AG08396 (cell line): ENCODE results near the gene SNX5.
"Not testable (repeated sequence)": the region's sequence is repeated elsewhere in the genome, so short reads cannot be mapped to it uniquely, and the experiment has no call there.

Experiments
- DNase-seq: peaks from one replicate; pipeline ENCODE4 v3.0.0; 2012; ENCODE audit warnings: low spot score, mixed read lengths

SNX5 gene

GRCh38 chr20:17960400-17960885 is 8.2 kb downstream of the SNX5 start:
- DNase-seq: not testable (repeated sequence)

- no peak for DNase-seq
These were observed 9.4 kb downstream of the SNX5 start for GRCh38 chr20:17959257-17959627.

- DNase-seq: no peak
These were observed 10.0 kb downstream of the SNX5 start for GRCh38 chr20:17958373-17959256.

DNA sequence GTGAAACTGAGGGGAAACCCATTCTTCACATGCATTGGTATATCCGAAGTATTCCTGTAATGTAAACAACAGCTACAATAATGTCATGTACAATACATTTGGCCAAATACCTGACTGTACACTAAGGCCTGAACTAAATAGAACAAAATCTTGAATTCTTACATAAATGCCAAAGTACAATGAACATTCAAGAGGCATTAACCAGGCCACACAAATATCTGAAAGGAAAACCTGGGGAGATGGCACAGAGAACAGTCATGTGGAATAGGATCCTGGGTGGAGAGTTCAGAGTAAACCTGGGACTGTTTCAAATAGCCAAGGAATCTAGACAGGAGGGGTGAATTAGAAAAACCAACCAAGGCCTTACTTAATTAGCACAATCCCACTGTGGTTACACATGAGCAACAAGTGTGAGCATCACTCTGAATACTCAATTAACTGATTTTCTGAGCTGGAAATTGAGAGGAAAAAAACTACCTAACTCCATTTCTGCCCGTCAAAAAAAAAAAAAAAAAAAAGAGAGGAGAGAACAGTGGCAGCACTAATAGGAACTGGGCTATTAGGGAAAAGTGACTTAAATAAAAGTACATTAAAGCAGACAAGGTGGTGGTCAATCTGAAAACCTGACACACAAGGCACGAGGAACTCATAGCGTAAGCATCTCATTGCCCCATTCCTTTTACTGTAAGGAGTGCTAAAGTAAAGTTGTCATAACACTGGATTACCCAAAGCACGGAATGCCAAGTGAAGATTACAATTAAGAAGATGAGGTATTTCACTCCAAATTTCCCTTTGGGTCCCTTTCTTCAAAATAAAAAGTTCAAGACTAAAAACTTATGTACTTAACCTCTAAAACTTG is 10.9 kb downstream of the SNX5 start:
- no peak for DNase-seq

GRCh38 chr20:17956099-17956685 is 12.4 kb downstream of the SNX5 start:
- no peak for DNase-seq

- DNase-seq: no peak
These were observed 13.3 kb downstream of the SNX5 start for GRCh38 chr20:17955302-17955701.

- DNase-seq: no peak
These were observed 14.7 kb downstream of the SNX5 start for GRCh38 chr20:17953935-17954334.

DNA sequence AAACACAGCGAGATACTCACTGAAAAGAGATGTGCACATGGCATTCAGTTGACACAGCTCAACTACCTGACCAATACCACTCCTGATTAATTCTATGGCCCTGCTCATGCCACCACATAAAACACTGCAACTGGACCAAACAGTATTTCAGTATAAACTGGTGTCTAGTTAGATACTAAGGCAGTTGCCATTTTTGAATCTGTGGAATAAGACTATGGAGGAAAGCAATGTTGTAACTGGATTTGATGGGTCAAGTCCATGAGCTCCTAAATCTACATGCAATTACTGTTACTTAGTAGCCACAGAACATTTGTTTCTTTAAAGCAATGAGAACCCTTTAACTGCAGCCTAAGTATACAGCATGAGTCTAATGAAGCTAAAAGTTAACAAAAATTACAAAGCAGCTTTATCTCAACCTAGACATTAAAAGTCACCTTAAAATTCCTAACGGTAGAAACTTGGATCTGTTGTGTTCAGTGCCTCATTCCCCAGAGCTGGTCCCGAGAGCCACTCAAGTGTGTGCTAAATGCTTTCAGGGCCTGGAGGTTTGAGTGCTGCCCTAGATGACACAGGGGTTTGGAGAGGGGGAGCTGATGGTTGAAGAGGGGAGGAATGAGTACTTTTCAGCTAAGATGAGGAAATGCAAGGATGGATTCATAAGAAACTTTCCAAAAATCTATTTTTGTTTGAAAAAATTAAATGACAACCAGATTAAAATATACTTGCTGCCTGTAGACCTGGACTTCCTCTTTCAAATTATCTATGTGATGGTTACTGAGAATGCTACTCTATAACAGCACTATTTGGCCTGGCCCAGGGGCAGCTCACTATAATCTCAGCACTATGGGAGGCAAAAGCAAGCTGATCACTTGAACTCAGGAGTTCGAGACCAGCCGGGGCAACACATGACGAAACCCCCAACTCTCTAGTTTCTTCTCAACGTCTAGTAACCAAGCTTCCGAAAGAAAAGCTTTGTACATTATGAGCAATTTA is 15.6 kb downstream of the SNX5 start:
- no peak for DNase-seq

DNA sequence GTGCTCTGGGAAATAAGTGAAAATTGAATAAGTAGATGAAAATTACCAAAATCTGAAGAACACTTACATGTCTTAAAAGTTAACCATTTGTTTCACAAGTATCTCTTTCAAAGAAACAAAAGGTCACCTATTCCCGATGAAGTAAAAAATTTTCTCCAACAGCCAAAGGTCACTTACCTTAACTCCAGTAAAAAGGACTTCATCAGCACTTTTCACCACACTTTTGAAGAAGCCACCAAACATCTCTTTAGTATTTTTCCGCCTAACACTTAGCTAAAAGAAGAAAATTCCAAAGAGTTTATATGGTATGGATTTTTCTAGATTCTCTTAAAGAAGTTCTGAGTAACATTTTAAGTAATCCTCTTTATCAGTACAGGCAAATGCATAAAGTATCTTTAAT is 17.3 kb downstream of the SNX5 start:
- DNase-seq: no peak

DNA sequence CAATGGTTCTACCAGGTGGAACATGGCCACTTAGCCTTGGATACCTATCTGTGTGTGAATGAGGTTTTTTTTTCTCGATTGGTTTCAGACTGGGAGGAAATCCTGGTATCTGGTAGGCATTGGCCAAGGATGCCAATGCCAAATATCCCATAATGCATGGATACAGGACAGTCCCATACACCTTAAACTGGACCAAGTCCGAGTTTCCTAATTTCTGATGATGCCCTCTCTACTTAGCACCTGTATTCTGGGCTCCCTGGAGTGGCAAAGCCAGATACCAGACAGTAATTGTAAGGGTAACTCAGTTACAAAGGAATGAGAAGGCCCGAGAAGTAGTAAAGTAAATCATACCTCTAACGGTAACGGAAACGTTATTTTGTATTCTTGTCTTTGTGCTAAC is 17.9 kb downstream of the SNX5 start:
- no peak for DNase-seq

DNA sequence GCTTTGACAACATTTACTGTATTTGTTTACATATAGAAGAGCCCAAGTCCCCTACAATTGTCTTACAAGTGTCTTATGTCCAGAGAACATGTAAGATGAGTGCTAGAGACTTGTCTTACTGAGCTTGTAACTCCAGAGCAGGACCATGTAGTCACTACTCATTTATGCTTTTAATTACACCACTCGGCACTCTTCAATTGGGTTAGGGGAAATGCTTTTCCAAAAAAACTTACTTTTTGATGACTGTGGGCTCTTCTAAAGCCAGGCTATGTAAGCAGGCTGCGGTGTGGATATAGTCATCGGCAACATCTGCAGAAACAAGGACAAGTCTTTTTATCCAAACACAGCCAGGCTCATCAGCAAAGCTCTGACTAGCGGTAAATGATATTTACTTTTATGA is 18.7 kb downstream of the SNX5 start:
- no peak for DNase-seq

DNA sequence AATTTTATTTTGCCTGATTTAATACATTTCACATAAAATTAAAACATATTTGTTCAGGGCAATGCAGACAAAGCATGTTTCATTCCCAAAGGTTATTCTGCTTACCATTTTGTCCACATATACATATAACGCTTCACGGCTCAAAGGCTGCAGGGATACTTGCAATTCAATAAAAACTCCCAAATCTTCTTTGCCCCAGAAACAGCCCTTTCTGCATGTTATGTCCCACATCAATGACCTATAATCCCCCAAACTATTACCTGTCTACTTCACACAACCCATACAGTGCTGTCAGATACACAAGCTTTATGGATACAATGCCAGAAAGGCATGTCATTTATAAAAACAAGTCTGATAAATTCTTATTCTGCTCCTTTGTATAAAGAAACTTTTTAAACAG is 20.2 kb downstream of the SNX5 start:
- no peak for DNase-seq

GRCh38 chr20:17947474-17947815 is 21.1 kb downstream of the SNX5 start:
- no peak for DNase-seq

- no peak for DNase-seq
These were observed 21.8 kb downstream of the SNX5 start for GRCh38 chr20:17946572-17947473.

DNA sequence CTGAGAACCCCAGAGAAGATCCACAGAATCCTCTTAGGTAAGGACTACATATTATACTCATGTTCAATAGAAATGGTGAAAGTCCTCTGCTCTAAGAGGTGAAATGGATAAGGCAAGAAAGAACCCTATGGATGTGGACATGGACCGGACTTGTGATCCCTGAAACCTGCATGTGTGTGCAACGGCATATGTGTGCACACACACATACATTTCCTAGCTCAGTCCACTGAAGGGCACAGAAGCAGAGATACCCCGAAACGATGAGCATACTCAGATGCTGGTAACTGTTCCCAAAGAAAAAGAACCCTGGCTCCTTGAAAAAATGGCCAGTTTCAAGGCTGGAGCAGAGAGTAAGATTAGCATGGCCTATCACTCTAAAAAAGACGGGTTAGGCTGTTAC is 22.6 kb downstream of the SNX5 start:
- no peak for DNase-seq

DNA sequence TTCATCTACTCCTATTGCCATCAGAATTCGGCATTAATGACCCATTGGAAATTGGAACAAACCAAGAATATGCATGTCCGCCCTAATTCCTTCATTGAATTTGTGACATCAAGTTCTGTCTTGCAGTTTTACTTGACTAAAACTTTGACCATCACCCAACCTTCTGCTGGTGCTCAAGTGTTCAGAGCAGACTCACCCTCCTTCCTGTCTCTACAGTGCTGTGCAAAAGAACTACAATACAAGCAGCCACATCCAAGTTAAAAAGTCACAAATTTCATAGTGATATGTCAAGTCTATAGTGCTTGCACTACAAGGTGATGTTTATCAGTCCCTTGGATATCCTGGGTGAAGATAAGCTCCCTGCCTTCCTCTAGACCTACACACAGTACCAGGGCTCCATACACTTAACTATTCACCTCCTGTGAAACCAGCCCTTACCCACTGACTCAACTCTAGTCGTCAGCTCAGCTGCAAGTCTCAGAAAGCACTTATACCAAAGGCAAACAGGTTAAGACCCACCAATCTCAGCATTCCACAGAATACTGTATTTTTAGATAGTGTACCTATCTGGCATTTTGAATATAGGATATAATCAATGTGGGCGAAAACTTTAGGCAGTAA is 23.6 kb downstream of the SNX5 start:
- no peak for DNase-seq

- no peak for DNase-seq
These were observed 25.3 kb downstream of the SNX5 start for GRCh38 chr20:17943343-17943742.

- DNase-seq: no peak
These were observed 26.8 kb downstream of the SNX5 start for GRCh38 chr20:17941826-17942196.

DNA sequence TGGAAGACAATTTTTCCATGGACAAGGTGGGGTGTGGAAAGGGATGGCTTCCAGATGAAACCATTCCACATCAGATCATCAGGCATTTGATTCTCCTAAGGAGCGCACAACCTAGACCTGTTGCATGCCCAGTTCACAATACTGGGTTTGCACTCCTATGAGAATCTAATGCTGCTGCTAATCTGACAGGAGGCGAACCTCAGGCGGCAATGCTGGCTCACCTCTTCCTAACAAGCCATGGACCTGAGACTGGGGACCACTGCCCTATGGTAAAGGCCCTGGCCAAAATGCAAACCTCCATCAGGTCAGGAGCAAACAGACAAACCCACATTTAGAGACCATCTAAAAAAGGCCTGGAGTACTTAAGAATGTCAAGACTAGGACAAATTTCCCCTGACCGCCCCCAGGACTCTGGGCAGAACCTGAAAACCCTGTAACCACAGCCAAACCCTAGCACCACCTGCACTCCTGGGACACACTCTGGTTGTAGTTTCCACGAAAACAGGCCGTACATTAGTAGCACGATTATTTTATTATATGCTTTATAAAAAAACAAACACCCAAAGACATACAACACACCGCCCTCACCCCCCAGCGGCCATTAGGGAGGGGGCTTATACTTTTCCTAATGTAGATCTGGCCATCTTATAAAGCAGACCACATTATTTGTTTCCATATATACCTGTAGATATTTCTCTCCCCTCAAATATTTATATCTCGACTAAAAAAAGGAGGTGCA is 27.3 kb downstream of the SNX5 start:
- DNase-seq: no peak
